ENCODE data around the gene CCR7. TPM values are rescaled to one million over a fixed set of nuclear protein-coding genes. Genes with fewer than 3 reads are reported as not detected.

The CCR7 gene
- polyA plus RNA-seq (ENCODE audit: insufficient read length in 4 of 4): under 1 TPM; 0.24 to 0.45 (median 0.42) TPM

GRCh38 chr17:40564883-40565768, at the start of gene CCR7:
CCR7 (minus strand) TSS chr17:40565472; CDS start chr17:40565409, 63 bp downstream.
- DNase-seq (ENCODE audit: low read depth in 4 of 4, low spot score in 3 of 4): no peak

- DNase-seq (ENCODE audit: low read depth in 4 of 4, low spot score in 3 of 4): no peak
These were observed 49.3 kb upstream of the CCR7 start for GRCh38 chr17:40614431-40615067.

- DNase-seq (ENCODE audit: low read depth in 4 of 4, low spot score in 3 of 4): no peak
These were observed 48.3 kb upstream of the CCR7 start for GRCh38 chr17:40613467-40614154.

GRCh38 chr17:40612599-40613244, 47.5 kb upstream of the CCR7 start:
- no peak for DNase-seq (ENCODE audit: low read depth in 4 of 4, low spot score in 3 of 4)

- DNase-seq (ENCODE audit: low read depth in 4 of 4, low spot score in 3 of 4): no peak
These were observed 46.7 kb upstream of the CCR7 start for GRCh38 chr17:40611840-40612474.

GRCh38 chr17:40610359-40610758, 45.1 kb upstream of the CCR7 start:
- no peak for DNase-seq (ENCODE audit: low read depth in 4 of 4, low spot score in 3 of 4)

- no peak for DNase-seq (ENCODE audit: low read depth in 4 of 4, low spot score in 3 of 4)
These were observed 42.8 kb upstream of the CCR7 start for GRCh38 chr17:40608061-40608581.

- DNase-seq (ENCODE audit: low read depth in 4 of 4, low spot score in 3 of 4): no peak
These were observed 42.4 kb upstream of the CCR7 start for GRCh38 chr17:40607641-40608040.

GRCh38 chr17:40606548-40607353, 41.5 kb upstream of the CCR7 start:
- no peak for DNase-seq (ENCODE audit: low read depth in 4 of 4, low spot score in 3 of 4)

GRCh38 chr17:40605306-40605705, 40.0 kb upstream of the CCR7 start:
- DNase-seq (ENCODE audit: low read depth in 4 of 4, low spot score in 3 of 4): no peak

- no peak for DNase-seq (ENCODE audit: low read depth in 4 of 4, low spot score in 3 of 4)
These were observed 39.2 kb upstream of the CCR7 start for GRCh38 chr17:40604327-40605080.

- no peak for DNase-seq (ENCODE audit: low read depth in 4 of 4, low spot score in 3 of 4)
These were observed 37.5 kb upstream of the CCR7 start for GRCh38 chr17:40602445-40603443.

- no peak for DNase-seq (ENCODE audit: low read depth in 4 of 4, low spot score in 3 of 4)
These were observed 35.3 kb upstream of the CCR7 start for GRCh38 chr17:40600486-40601046.

- DNase-seq (ENCODE audit: low read depth in 4 of 4, low spot score in 3 of 4): no peak
These were observed 34.1 kb upstream of the CCR7 start for GRCh38 chr17:40599468-40599763.

- peak in 3 of 4 donors; percentile 43 to 61 (median 56) for DNase-seq (ENCODE audit: low read depth in 4 of 4, low spot score in 3 of 4)
These were observed 33.6 kb upstream of the CCR7 start for GRCh38 chr17:40598619-40599467.

- no peak for DNase-seq (ENCODE audit: low read depth in 4 of 4, low spot score in 3 of 4)
These were observed 33.0 kb upstream of the CCR7 start for GRCh38 chr17:40598301-40598618.
